HG03196 (cell line): ENCODE data around the gene TGM2.

Experiments used
- ATAC-seq: cut with Tn5 transposase; IDR thresholded peaks from one replicate; pipeline ENCODE4 v1.9.1; 2021; ENCODE audit not compliant: unreplicated experiment

The TGM2 gene

DNA sequence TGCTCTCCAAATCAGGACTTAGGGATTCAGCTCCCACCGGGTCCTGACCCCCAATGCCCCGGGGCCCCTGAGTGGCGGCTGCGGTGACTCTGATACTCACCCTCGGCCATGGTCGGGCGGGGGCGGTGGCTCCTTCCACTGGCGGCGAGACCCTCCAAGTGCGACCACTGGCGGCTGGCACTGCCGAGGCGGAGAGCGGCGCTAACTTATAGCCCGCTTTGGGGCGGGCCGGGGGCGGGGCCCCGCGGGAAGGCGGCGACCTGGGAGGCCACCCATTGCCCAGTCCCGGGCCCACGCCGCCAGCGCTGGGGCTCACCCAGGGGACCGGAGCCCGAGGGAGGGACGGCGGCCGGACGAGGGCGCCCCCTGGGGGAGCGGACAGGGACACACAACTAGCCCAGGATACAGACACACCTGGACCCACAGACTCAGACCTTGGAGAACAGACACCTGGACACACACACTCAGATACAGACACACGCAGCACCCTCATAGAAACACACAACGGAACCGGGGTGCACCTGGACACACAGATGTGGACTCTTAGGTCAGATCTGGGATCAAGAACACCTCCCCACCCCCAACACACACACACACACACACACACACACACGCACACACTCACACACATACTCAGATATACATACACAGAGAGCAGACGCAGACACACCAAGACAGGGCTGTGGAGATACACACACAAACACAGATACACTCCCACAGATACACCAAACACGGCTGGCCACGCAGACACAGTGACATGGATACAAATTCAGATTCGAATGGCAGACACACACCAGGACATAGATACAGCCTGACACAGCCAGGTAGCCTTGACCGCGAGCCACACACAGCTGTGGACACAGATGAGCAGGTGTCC is at the start of gene TGM2:
TSS of gene TGM2 (minus strand) at position 182 of the 877 bp plus-strand sequence. CDS start at position 110, 72 bp downstream.
- ATAC-seq, result peak; percentile 65

DNA sequence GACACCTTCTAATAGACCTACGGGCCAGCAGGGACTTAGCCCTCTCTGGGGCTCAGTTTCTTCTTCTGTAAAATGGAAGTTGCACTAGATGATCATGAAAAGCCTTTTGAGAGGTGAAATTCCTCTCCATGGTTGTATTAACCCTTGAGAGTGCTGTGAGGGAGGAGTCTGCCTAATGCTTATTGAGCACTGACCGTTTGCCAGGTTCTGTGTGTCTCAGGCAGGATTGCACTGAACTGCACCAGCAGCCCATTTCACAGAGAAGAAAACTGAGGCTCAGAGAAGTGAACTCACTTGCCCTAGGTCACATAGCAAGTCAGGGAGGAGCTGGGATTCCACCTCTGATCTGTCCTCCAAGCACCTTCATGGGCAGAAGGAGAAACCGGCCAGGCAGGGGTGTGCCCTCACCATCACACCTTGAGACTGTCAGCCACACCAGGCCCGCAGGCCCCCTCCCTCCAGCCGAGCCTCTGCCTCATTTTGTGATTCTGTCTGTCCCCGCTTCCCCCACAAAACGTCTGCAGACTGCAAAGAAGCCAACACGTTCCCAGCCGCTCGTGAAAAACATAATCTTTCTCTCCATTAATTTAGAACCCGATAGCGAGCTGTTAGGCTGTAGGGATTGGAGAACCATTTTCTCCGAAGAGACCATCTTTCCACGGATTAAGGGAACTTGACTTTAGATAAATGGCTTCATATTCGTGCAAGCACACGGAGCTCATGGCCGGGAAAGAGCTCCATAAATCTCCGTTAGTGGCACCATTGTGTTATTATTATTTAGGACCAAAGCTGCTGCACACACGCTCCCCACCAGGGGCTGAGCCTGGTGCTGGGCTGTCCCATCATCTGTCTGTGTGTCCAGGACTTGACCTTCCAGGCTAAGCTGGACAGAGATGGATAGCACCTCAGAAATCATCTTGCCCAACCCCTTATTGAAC is 49.5 kb upstream of the TGM2 start:
- ATAC-seq, result no peak

DNA sequence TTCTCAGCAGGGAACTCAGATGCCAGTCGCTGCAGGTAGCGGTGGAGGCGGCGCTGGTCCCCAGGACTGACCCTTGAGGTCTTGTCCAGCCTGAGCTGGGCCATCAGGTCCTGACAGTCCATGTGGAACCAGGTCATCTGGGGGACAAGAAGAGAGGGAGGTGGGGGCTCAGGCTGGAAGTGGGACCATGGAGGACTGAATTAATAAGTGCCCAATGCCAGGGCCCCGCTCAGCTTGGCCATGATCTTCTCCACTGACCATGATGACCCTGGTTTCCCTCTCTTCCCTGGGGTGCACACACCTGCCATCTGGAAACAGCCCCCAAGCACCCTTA is 48.5 kb upstream of the TGM2 start:
- no peak for ATAC-seq

DNA sequence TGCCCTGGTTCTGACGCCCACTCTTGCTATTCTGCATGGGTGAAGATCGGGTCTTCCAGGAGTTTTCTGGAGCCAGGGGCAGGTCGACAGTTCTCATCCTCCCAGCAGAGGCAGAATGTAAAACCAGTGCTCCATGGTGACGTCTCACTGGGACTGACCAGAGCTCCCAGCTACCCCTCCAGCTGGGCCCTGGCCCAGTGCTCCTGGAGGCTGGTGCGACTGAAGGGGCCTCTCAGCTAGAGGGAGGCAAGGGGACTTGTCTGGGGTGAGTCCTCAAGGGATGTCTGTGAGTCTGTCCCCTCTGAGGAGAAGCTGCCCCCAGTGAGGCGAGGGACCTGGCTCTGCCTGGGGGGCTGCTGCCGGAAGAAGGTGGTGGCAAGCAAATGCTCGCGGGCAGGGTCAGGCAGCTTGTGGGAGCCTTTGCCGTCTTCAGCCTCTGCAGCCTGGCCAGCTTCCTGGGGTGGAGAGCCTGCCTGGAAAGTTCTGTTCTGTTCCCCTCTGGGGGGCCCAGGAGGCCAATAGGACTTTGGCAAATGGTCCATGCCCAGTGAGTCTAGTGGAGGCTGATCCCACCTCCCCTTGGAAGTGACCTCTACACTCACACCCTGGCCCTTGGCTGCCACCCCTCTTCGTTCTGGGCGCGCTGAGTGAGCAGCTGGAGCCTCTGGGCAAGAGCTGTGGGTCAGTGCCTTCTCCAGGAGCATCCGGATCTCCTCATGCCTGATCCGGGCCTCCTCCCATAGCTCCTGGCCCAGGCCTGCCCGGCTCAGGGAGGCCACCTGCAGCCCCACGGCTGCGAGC is 47.9 kb upstream of the TGM2 start:
- ATAC-seq, result no peak

DNA sequence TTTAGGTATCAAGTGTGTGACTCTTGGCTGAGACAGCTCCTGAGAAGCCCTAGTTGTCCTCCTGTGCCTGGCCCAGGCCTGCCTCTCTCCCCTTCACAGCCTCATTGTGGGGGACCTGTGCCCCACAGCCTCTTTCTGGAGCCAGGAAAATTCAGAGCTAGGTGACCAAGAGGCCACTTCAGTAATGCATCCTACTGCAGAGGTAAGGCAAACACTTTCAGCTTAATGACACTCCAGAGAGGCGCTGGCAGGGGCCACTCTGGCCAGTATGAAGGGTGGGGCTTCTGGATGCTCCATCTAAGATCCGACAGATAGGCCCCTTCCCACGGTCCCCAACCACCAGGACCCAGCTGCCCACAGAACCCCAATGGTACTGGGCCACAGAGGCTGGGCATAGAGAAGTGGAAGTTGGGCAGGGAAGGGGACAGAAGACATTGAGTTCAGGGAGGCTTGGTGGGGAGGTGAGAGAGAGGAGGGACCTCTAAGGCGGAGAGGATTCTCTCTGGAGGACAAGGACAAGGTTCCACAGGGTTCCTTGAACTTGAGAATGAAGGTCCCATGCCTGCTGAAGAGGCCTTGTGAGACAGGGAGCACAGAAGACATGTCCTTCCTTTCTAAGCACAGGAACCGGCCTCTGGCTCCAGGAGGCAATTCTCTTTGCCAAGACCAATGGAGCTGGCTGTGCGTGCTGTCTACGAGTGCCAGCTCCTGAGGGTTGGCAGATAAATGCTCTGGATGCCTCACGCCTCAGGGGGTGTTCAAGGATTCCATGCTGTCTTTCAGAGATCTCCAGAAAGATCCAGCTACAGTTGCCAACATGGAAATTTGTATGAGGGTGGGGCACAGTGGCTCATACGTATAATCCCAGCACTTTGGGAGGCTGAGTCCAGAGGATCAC is 46.4 kb upstream of the TGM2 start:
- ATAC-seq, result no peak

DNA sequence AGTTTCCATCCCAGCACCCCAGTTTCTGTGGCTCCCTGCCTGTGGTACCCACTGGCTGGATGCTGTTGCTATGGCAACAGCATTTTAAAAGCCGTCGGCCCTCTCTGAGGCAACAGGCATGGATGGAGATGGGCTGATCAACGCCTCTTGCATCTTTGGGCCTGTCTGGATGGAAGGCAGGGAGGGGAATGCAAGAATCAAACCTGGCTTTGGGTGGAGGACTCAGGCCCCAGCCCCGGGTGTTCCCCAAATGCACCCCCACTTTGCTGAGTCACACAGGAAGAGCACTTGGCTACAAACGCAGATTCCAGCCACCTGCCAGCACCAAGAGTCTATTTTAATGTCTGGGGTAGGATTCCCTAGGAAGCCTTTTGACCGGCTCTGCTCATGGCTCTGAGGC is 45.7 kb upstream of the TGM2 start:
- ATAC-seq, result no peak

DNA sequence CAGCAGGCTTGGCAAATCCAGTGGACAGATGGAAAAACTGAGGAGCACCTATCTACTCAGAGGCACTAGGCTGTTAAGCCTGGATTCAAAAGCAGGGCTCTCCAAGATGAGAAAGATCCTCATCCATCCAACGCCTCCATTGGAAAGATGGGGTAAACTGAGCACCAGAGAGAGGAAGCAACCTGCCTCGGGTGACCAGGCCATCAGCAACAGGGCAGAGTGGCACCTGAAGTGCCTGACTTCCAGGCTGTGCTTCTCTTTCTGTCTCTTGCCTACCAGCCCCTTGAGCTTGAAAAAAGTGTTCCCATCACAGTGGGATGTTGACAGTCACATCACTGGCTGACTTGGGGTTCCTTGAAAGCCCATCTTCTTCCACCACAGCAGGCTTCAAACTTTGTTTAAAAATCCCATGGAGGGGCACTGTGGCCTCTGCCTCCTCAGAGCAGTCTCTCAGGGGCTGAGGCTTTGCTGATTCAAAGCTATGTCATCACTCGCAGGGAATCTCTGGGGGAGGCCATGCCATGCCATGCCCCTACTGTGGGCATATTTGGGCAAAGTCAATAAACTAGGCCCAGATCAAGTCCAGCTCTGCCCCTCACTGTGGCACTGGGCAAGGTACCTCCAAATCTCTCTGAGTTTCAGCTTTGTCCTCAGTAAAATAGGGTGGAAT is 44.8 kb upstream of the TGM2 start:
- ATAC-seq, result no peak

DNA sequence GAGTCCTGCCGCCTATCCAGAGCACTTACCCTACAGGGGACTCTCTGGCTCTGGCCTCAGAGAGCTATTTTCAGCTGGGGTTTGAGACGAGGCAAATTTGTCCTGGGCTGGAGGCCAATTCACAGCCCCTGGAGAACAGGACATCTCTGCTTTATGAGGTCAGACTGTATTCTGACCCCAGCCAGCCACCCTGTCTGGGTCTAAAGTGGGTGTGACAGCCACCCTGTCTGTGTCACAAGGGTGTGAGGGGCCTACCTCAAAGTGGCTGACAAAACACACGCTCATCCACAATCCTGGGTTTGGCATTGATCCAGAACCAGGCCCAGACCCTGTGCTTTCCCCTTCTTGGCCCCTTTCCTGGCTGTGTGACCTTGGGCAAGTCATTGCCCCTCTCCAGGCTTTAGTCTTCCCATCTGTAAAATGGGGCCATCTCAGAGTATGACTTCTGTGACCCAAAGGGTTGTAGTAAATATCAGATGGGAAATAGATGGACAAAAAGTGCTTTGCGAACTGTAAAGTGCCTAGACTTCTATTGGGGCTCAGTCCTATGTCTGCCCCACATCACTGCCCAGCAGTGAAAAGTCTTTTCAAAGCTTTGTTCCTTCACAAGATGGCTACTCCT is 44.1 kb upstream of the TGM2 start:
- ATAC-seq, result no peak

DNA sequence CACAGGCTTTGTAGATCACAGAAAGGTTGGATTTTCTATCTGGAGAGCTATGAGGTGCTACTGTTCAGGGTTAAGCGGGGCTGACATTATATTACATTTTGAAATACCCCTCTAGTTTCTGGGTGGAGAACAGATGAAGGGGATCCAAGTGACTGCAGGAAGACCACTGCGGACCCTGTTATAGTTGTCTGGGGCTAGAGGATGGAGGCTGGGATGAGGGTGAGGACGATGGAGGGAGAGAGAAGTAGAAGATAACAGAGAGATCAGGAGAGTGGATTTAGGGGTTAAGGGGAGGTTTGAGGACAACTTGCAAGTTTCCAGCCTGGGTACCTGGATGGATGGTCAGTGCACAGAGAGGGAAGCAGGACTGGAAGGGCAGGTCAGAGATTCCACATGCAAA is 43.5 kb upstream of the TGM2 start:
- ATAC-seq, result no peak

DNA sequence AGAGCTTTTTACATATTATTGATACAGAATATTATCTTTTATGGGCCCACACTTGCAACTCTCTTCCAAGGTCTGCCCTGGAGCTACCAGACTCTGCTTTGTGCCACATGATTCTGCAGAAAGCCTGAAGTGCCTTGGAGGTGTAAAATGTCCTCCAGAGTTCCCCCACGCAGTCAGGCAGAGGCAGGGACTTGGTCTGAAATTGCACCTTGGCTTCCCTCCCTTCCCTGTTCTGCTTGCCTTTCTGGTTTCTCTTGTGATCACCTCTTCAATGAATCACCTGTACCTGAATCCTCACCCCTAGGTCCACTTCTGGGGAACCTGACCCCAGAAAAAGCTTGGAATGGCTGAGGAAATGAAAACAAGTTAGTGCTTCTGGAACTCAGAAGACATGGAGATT is 43.0 kb upstream of the TGM2 start:
- no peak for ATAC-seq

DNA sequence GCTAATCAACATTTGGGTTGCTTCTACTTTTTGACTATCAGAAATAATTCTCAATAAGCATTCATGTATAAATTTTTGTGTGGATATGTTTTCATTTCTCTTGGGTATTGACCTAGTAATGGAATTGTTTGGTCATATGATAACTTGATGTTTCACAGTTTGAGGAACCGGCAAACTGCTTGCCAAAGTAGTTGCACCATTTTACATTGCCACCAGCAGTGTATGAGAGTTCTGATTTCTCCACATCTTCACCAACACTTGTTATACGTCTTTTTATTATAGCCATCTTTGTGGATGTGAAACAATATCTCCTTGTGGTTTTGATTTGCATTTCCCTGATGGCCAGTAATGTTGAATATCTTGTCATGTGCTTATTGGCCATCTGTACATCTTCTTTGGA is 42.6 kb upstream of the TGM2 start:
- ATAC-seq, result no peak

DNA sequence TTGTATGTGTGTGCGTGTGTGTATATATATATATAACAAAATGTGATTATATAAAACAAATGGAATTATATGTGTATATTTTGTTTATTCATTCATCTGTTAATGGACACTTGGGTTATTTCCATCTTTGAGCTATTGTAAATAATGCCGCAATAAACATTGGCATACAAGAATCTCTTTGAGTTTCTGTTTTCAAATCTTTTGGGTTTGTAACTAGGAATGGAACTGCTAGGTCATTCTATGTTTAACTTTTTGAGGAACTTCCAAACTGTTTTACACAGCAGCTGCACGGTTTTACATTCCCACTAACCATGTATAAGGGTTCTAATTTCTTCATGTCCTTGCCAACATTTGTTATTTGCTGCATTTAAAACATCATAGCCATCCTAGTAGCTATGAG is 39.9 kb upstream of the TGM2 start:
- no peak for ATAC-seq

DNA sequence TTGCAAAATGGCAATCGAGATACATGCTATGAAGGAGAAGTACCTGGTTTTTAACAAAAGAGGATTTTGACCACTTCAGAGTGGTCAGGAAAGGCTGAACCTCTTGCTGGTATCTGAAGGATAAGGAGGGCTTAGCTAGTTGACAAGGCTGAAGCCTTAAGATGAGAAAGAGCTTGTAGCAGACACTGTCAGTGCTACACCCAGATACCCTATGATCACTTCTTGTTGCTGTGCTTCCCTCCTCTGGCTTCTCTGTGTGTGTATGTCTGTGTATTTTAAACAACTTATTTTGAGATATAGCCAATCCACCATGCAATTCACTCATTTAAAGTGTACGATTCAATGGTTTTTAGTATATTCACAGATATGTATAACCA is 38.9 kb upstream of the TGM2 start:
- no peak for ATAC-seq

DNA sequence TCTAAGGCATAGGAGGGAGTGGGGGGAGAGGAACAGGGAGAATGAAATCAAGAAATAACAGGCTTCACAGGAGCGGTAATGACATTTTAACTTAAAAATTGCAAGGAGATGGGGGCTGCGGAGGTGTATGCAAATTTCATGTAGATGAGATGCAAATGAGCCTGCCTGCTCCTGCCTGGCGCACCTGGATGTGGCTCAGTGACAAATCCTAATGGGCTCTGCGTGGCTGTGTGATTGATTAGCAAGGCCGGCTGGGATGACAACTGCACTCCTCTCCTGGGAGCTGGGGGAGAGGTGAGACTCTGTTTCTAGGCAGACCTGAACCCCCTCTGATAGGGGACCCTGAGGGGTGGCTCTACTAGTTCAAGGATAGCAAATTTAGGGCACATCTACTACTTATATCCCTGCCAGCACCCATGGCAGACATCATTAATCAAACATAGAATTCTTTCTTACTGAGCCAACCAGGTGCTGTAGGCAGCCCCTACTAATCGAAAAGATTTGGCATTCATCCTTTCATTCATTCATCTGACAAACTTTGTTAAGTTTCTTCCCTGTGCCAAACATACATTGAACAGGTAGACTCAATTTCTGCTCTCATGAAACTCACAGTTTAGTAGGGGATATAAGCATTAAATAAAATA is 38.4 kb upstream of the TGM2 start:
- ATAC-seq, result no peak

DNA sequence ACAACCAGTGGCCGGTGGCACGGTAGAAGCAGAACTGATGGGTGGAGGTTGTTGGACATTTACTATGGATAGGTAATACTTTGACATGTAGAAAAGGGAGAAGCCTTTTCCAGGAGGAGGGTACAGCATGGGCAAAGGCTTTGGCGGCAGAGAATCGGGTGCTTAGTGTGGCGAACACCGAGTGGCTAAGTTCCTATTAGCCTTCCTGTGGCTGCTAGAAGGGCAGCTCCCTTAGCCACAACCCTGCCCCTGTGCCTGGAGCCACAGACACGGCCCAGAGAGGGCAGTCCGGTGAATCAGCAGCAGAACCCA is 37.9 kb upstream of the TGM2 start:
- ATAC-seq, result no peak

DNA sequence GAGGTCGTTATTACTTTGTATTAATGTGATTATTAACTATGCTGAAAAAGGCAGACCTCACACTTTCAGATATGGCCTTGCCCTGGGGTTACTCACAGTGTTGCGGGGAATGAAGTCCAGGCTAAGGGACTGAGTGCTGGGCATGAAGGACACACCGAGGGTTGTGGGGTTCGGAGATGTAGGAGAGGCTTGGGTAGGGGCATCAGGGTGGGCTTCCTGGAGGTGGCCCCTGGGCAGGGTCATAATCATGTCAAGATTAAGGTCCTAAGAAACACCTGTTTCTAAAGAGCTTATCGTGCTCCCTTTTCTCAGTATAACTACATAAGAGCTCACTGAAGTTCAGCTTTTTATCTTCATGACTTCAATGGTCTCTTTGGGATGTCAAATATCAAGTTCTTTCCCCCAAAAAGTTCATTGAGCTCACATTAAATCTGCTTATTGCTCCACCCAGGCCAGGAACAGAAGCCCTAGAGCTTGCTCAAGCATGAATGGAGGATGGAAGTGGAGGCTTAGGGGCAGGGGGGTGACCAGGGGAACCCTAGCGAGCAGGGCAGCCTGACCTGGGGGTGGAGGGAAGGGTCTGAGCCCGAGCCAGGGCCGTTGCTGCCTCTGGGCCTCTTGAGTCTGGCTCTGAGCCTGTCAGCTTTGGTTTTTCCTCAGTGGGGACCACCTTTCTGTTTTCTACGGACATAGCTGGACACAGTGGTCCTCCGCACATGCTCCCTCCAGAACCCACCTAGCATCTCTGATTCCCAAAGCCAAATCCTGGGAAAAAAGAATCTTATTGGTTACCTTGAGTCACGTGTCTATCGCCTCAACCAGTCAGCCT is 37.3 kb upstream of the TGM2 start:
- no peak for ATAC-seq

DNA sequence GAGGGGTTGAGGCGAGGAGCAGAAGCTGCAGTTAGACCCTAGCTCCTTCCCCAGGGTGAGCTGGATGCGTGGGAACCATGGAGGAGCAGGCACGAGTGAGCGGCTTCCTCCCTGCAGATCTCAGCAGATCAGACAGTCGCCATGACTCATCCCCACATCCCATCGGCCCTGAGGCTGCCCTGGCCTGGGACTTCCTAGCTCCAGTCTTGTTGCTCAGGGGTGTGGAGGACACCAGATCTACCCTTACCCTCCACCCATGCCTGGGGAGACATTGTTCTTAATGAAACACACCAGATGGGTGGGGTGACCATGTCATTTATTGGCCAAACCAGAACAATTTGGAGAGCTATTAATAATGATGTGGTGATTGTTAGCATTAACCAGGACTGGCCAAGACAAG is 36.3 kb upstream of the TGM2 start:
- no peak for ATAC-seq

DNA sequence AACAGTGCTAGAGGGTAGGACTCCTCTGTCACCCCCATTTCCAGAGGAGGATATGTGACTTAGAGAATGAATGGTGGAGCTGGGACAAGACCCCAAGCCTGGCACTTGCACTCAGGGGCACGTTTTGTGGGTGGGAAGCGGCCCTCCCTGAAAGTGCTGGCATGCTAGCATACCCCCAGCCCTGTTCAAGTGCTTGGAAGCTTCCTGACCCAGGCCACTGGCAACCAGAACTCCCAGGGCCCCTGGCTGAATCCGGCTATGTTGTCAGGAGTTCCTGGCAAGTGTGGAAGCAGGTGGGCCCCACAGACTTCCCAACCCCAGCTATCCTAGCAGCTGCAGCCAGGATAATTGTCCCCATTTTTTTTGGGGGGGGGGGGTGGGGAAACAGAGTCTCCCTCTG is 35.6 kb upstream of the TGM2 start:
- no peak for ATAC-seq
